ENCODE data around the gene ALOX15B.
A peak's percentile ranks its signal among the peaks of the same experiment; 100 is the strongest.

Gene ALOX15B, protein sequence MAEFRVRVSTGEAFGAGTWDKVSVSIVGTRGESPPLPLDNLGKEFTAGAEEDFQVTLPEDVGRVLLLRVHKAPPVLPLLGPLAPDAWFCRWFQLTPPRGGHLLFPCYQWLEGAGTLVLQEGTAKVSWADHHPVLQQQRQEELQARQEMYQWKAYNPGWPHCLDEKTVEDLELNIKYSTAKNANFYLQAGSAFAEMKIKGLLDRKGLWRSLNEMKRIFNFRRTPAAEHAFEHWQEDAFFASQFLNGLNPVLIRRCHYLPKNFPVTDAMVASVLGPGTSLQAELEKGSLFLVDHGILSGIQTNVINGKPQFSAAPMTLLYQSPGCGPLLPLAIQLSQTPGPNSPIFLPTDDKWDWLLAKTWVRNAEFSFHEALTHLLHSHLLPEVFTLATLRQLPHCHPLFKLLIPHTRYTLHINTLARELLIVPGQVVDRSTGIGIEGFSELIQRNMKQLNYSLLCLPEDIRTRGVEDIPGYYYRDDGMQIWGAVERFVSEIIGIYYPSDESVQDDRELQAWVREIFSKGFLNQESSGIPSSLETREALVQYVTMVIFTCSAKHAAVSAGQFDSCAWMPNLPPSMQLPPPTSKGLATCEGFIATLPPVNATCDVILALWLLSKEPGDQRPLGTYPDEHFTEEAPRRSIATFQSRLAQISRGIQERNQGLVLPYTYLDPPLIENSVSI

DNA sequence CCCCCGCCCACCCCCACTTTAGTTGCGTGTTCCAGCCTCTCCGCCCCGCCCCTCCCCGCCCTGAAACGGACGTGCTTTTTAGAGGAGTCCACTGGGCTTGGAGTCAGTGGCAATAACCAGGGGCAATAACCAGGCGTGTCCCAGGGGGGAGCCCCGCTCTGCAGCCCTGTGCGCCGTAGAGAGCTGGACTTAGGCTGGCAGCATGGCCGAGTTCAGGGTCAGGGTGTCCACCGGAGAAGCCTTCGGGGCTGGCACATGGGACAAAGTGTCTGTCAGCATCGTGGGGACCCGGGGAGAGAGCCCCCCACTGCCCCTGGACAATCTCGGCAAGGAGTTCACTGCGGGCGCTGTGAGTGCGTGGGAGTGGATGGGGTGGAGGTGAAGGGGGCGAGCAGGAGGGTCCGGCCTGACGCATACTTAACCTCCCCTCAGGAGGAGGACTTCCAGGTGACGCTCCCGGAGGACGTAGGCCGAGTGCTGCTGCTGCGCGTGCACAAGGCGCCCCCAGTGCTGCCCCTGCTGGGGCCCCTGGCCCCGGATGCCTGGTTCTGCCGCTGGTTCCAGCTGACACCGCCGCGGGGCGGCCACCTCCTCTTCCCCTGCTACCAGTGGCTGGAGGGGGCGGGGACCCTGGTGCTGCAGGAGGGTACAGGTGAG, at the start of gene ALOX15B:
ALOX15B (plus strand) TSS at position 106 of the 657 bp plus-strand sequence; CDS start at position 203, 97 bp downstream.
- DNase-seq = peak; percentile 8

DNA sequence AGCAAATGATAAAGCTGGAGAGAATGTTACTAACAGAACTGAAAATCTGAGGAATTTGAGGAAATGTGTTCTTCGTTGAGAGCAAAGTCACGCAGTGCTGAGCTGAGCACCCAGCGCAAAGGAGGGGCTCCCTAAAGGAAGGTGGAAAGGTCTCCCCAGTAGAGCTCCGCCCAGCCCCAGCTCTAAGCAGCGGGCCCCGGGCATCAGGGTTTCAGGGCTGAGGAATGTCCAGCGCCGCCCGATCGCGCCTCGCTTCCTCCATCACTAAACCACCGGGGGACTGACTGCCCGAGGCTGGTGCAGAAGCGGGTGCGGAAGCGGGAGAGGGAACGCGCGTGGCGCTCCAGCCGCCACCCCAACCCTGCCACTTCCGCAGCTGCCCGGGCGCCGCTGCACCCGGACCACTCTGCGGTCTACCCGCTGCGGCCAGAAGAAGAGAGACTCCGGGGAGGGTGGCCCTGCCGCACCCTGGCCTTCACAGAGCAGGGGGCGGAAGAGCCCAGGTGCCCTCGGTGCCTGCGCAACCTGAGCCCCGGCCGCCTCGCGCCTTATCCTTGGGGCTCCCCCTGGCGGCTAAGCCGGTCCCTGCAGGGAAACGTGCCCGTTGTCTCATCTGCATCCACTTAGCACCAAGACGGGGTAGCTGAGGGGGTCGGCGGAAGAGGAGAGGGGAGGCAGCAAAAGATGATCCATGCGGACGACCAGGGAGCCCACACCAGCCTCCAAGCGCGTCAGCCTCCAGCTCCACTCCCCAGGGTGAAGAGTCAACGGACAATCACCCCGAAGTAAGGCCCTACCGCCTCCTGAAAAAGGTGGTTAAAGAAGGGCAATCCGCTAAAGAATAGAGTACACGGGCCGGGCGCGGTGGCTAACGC, 48.8 kb upstream of the ALOX15B start:
- peak; percentile 94 for DNase-seq

DNA sequence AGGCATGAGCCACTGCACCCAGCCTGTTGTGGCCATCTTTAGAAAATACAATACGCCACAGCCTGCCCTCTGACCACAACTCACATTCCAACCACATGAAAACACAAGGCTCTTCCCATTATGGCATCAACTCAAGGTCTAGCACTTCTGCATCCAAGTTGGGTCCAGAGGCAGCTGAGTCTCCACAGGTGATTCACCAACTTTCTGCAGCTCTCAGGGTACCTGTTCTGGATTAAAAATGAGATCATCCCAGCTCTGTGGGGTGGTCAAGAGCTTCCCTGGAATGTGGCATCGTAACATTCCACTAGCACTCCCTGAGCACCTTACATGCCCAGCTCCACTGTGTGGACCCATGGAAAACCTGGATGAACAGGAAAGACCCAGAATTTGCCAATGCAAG, 46.3 kb upstream of the ALOX15B start:
- no peak for DNase-seq

DNA sequence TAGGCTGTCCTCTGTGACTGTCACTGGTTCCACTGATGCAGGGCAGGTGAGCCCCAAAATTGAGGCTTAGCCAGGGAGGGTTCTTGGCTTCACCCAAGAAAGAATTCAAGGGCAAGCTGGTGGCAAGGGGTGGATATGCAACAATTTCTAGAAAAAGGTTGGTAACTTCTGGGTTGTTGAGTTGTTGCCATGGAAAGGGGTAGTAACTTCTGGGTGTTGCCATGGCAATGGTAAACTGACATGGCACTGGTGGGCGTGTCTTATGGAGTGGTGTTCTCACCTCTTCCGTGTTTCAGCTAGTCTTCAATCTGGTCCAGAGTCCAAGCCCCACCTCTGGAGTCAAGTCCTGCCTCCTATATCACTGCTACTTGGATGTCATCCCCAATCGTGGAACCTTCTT, 45.9 kb upstream of the ALOX15B start:
- DNase-seq = no peak

DNA sequence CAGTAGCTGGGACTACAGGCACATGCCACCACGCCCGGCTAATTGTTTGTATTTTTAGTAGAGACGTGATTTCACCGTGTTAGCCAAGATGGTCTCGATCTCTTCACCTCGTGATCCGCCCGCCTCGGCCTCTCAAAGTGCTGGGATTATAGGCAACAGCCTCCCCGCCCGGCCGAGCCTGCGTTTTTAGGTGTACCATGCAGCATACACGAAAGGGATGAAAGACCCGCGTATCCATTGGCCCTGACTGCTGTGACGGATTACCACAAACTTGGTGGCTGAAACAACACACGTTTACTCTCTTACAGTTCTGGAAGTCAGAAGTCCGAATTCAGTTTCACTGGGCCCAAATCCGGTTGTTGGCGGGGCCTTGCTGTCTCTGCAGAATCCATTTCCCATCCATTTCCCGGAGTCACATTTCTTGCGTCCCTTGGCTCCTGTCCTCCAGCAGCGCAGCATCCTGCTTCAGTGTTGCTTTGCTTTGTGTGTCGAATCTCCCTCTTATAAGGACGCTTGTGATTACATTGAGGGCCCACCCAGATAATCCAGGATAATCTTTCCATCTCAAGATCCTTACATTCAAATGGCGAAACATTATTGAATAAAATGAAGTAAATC, 44.8 kb upstream of the ALOX15B start:
- DNase-seq = no peak

DNA sequence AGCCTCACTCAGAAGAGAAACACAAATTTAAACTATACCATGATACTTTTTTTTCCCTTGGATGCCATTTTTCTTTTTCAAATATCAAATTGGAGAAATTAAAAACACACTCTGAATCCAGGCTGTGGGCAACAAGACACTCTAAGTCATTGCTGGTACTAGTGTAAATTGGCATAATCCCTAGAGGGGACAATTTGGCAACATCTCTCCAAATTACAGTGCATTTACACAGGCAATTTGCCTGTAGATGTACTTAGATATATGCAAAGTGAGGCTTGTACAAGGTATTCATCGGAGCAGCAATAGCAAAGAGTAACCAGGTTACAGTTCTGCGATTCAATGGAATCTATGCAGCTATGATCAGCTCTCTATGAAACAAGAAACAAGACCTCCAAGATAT, 43.1 kb upstream of the ALOX15B start:
- DNase-seq = no peak

DNA sequence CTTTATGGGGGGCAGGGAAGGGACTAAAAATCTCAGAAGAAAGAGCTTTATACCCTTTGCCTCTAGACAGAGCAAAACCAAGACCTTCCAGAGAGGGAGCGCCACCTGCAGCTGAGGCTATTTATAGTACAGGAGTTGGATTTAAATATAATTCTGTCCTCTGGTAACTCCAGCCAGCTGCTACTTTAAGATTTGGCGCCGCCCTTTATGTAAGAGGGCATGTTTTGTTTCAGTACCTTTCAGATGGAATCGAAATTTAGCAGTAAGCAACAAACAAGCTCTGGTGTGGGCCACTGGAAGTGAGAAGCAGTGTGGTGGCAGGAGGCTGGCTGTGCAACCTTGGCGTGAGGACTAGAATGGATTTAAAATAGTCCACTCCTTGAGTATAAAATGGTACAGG, 41.7 kb upstream of the ALOX15B start:
- peak; percentile 40 for DNase-seq

DNA sequence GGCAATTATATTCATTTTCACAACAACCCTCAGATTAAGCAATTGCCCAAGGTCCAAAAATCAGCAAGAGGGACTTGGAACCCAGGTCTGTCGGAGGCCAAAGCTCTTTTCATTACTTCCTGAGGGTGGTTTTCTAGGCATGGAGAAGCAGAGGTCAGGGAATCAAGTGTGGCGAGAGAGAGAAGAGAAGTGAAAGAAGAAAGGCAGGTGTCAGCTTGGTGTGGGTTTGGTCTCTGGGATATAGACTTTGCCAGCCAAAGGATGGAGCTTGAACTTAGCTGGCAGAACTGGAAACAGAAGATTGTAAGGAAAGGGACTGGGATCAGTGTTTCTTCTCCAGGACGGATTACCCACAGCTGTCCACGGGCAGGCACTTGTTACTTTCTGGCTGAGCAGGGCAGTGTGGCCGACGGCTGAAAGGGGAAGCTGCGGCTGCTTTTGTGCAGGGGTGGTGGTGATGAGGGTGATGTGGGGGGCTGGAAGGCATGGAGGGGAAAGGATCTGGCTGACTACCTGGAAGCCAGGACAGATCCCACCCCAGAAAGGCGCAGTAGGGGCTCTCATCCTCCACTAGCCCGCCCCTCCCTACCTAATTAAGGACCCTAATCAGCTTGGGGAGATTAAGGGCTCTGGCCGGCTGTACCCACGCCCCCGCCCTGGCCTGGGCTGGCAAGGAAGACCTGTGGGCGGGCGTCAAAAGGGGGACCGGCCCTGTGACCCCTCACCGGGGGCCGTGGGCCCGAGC, 36.7 kb upstream of the ALOX15B start, which contains the start of gene GUCY2D:
GUCY2D (plus strand) TSS at position 640 of the 745 bp plus-strand sequence. CDS start 433 bp downstream, outside the sequence.
- no peak for DNase-seq

DNA sequence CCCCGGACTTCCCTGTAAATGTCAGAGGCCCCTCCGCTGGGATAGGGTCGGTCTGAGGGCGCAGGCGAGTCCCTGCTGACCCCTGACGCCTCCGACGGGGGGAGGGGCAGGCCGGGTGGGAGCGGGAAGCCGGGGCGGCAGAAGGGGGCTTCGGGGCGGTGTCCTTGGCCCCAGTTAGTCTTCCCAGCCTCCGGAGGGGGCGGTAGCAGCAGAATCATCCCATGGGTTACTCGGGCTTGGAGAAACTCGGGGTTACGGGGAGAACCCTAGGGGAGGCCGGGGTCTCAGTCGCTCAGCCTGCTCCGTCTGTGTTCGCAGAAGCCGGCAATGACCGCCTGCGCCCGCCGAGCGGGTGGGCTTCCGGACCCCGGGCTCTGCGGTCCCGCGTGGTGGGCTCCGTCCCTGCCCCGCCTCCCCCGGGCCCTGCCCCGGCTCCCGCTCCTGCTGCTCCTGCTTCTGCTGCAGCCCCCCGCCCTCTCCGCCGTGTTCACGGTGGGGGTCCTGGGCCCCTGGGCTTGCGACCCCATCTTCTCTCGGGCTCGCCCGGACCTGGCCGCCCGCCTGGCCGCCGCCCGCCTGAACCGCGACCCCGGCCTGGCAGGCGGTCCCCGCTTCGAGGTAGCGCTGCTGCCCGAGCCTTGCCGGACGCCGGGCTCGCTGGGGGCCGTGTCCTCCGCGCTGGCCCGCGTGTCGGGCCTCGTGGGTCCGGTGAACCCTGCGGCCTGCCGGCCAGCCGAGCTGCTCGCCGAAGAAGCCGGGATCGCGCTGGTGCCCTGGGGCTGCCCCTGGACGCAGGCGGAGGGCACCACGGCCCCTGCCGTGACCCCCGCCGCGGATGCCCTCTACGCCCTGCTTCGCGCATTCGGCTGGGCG, 35.9 kb upstream of the ALOX15B start:
- no peak for DNase-seq

DNA sequence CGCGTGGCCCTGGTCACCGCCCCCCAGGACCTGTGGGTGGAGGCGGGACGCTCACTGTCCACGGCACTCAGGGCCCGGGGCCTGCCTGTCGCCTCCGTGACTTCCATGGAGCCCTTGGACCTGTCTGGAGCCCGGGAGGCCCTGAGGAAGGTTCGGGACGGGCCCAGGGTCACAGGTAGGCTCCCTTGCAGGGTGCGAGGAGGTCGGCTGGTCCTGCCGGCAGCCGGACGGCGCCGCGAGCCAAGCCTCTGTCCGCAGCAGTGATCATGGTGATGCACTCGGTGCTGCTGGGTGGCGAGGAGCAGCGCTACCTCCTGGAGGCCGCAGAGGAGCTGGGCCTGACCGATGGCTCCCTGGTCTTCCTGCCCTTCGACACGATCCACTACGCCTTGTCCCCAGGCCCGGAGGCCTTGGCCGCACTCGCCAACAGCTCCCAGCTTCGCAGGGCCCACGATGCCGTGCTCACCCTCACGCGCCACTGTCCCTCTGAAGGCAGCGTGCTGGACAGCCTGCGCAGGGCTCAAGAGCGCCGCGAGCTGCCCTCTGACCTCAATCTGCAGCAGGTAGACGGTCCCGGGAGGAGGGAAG, 35.2 kb upstream of the ALOX15B start:
- no peak for DNase-seq

DNA sequence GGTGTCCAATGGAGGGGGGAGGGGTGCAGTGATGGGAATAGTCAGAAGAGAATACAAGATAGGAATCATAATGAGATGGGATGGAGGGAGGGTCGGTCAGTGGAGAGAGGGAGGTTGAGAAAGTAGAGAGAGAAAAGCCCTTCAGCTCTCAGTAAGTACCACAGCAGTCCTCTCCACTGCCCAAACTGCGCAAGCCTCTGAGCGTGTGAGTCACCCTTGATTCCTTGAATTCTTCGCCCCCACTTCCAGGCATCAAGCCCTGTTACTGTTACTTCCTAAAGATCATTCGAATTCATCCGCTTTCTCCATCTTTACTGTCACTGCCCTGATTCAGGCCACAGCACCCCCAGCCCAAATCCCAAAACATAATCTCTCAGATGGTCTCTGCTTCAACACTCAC, 34.0 kb upstream of the ALOX15B start:
- no peak for DNase-seq

DNA sequence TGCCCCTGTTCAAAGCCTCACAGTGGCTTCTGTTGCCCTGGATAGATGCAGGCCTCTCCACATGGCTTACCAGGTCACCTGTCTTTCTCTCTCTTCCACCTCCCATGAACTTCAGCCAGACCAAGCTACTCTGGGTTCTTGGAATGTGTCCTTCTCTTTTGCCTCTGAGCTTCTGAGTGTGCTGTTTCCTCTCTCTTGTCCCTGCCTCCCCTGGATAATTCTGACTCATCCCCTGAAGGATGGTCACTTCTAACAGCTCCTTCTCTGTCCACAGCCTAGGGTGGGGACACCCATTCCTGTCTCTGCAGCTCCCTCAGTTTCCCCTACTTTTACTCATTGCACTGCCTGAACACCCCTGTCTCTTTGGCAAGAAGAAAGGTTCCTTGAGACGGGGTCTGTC, 33.5 kb upstream of the ALOX15B start:
- no peak for DNase-seq

DNA sequence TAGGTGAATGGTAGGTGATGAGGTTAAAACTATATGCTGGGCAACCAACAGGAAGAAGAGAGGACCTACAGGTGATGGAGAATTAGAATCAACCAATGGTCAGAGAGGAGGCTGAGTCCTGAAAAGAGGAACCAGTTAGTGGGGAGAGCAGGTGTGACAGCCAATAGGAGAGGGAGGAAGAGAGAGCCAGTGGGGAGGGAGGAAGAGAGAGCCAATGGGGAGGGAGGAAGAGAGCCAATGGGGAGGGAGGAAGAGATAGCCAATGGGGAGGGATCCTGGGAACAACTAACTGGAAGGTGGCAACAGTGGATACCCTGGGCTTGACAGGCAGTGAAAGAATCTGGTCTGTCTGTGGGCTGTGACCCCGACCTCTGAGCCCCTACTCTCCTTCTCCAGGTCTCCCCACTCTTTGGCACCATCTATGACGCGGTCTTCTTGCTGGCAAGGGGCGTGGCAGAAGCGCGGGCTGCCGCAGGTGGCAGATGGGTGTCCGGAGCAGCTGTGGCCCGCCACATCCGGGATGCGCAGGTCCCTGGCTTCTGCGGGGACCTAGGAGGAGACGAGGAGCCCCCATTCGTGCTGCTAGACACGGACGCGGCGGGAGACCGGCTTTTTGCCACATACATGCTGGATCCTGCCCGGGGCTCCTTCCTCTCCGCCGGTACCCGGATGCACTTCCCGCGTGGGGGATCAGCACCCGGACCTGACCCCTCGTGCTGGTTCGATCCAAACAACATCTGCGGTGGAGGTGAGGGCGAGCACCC, 32.7 kb upstream of the ALOX15B start:
- DNase-seq = no peak

DNA sequence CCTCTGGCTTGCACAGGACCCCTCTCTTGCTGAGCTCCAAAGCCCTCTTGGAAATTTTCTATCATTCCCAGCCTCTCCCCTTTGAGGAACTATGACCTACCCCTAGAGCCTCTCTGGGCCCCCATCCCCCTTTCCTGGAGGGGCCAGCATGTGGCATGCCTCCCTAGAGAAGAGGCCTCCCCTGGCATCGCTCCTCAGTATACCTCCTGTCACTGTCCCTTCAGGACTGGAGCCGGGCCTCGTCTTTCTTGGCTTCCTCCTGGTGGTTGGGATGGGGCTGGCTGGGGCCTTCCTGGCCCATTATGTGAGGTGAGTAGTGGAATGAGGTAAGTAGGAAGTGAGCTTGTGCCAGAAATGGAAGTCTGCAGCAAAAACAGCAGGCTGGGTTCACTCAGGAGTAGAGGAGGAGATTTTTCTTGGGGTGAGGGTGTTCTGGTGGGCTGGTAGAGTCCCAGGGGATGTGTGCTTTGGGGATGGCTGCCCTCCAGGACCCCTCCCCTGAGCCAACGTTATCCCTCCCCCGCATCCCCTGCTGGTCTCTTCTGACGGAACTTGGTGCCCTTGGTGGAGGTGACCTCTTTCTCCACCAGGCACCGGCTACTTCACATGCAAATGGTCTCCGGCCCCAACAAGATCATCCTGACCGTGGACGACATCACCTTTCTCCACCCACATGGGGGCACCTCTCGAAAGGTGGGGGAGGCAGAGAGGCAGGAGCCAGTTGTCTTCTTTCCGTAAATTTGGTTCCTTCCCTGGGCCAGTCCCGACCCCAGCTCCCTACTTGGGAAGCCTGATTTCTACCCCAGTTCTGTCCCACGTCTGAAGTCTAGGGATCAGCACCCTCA, 31.8 kb upstream of the ALOX15B start:
- DNase-seq = no peak

DNA sequence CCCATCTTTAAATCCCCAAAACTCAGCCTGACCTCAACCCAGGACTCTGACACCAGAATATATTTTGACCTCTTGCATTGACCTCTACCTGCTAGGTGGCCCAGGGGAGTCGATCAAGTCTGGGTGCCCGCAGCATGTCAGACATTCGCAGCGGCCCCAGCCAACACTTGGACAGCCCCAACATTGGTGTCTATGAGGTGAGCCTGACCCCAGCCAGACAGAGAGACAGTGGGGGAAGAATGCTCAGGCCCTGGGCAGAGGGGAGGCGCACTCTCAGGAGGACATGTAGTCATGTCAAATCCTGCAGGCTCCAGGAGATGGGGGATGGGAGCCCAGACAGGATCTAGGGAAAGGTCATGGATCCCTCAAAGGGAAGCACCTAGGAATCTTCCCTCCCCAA, 31.0 kb upstream of the ALOX15B start:
- DNase-seq = no peak

DNA sequence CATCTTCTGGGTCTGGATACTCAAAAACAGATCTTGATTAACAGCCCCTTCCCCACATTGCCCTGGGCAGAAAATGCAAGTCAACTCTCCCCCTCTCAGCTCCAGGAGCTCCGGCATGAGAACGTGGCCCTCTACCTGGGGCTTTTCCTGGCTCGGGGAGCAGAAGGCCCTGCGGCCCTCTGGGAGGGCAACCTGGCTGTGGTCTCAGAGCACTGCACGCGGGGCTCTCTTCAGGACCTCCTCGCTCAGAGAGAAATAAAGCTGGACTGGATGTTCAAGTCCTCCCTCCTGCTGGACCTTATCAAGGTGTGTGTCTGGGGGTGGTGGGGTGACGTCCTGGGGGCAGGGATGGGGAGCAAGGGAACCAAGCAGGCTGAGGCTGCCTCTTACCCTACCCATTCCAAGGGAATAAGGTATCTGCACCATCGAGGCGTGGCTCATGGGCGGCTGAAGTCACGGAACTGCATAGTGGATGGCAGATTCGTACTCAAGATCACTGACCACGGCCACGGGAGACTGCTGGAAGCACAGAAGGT, 26.7 kb upstream of the ALOX15B start:
- DNase-seq = no peak

DNA sequence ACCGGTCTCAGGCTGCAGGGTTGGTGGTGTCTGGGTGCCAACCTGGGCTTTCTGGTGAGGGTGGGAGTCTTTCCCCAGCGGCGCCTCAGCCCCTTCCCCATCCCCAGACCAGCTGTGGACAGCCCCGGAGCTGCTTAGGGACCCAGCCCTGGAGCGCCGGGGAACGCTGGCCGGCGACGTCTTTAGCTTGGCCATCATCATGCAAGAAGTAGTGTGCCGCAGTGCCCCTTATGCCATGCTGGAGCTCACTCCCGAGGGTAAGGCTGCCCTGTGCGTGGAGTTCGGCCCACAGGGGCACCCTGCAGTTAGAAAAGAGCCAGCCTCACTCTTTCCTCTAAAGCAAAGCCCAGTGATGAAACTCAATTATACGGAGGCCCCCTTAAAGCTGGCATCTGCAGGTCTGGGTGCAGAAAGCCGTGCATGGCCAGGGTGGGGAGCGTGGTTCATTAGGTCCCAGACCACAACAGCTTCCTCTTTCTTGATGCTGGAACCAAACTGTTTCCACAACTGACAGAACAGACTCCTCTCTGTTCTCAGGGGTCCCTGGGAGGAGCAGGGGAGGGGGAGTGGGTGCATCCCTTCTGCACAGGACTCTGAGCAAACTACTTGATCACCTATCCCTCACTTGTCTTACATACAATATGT, 25.7 kb upstream of the ALOX15B start:
- no peak for DNase-seq

Measured in CD4-positive, alpha-beta T cell treated with Interleukin-6 for 4 hours (primary cell).